ENCODE data around the gene ASTN2. TPM values are rescaled to one million over a fixed set of nuclear protein-coding genes. Genes with fewer than 3 reads are reported as not detected.

Gene ASTN2
- total RNA-seq, 1 experiment from 2014 or later = 4.8 TPM

- Histone ChIP-seq H3K9me2 (ENCODE audit: insufficient read depth) (no peaks in the 10 kb centered on the region), H3K4me1 (ENCODE audit: control insufficient read depth in 1 of 2, insufficient read depth in 2 of 2, low read length in 2 of 2) (no peaks in the 10 kb centered on the region), H3K4me2 (ENCODE audit: low read length) (no peak overlapping the region), H3K9ac (ENCODE audit: low read length) (no peak overlapping the region), H3K9me3 (ENCODE audit: control insufficient read depth in 1 of 2, insufficient read depth in 1 of 2, low read depth in 1 of 2, low read length in 2 of 2) (peaks cover 0 to 9% of the 10 kb centered on the region in 2 experiments; a peak in 2 of 4 replicates), H3K4me3 (replicated peaks in 1 of 2; ENCODE audit: low read depth in 1 of 2, low read length in 2 of 2) (no peak overlapping the region), H3K27ac (ENCODE audit: low read depth, low read length) (no peak overlapping the region), H4K20me1 (ENCODE audit: insufficient read depth) (no peaks in the 10 kb centered on the region), H3K27me3 (ENCODE audit: insufficient read depth, low read length) (no peaks in the 10 kb centered on the region), H3K36me3 (ENCODE audit: control insufficient read depth in 1 of 2, insufficient read depth in 2 of 2, low read length in 2 of 2) (no peaks in the 10 kb centered on the region), H2AFZ (ENCODE audit: low read depth, low read length, poor library complexity, severe bottlenecking) (no peak overlapping the region), H3K79me2 (ENCODE audit: insufficient read depth, low read length) (no peaks in the 10 kb centered on the region)
- CTCF ChIA-PET = no interaction called here
- DNase-seq (ENCODE audit: low read depth, low spot score) = no peak
- TF ChIP-seq EZH2 (IDR thresholded peaks at IDR 0.05) = no peak
- TF ChIP-seq POLR2AphosphoS5 (IDR thresholded peaks at IDR 0.05; ENCODE audit: low read depth, low read length) = no peak
- TF ChIP-seq RAD21 (IDR thresholded peaks at IDR 0.05; ENCODE audit: low read depth) = no peak
- no peak for TF ChIP-seq CTCF (IDR thresholded peaks at IDR 0.05 in 2 of 3, conservative IDR thresholded peaks at IDR 0.05 in 1 of 3; ENCODE audit: borderline replicate concordance in 1 of 3, insufficient read depth in 1 of 3, low read depth in 2 of 3, low read length in 2 of 3)
- TF ChIP-seq JUND (IDR thresholded peaks at IDR 0.05) = no peak
- no peak for TF ChIP-seq ZBTB33 (IDR thresholded peaks at IDR 0.05; ENCODE audit: extremely low read depth, insufficient replicate concordance, low read length)
- no peak for TF ChIP-seq REST (IDR thresholded peaks at IDR 0.05; ENCODE audit: low read depth)
- POLR2A ChIA-PET = no interaction called here
- RAD21 ChIA-PET (ENCODE audit: low non-redundant PET in 1 of 2, low total read pairs in 2 of 2, uncharacterized antibody in 2 of 2, unreplicated experiment in 2 of 2) = no interaction called here
- intact Hi-C loops (cut with micrococcal nuclease) = no loop called here
- no TSS peak for BruUV-seq (replicated peaks)
- no peak for ATAC-seq
Observed at GRCh38 chr9:117377046-117377445, 37.8 kb downstream of the ASTN2 start.
